Neural cell (in vitro differentiated cells): Measurements from ENCODE around the gene PRCC. TPM values are rescaled to one million over a fixed set of nuclear protein-coding genes. Genes with fewer than 3 reads are reported as not detected.

ENCODE experiments used
- H2AFZ ChIP-seq: fragments of 200-600, 300-800 bp; sonication (generic), shearing (Covaris generic); 2 replicates; pipeline ENCODE4 v1.6.0; 2014; ENCODE audit warnings: low read depth, mild to moderate bottlenecking, antibody characterized with exemption, low read length, moderate library complexity
- H3F3A ChIP-seq: fragments of 200-600 bp; shearing (Covaris generic); 2 replicates; pipeline ENCODE4 v1.6.1; 2016; ENCODE audit warnings: mild to moderate bottlenecking, moderate library complexity, mixed read lengths, antibody characterized with exemption, low read length; ENCODE audit not compliant: insufficient read depth, poor library complexity, severe bottlenecking
- H3K27ac ChIP-seq: fragments of 200-600, 300-800 bp; sonication (generic), shearing (Covaris generic); 2 replicates; pipeline ENCODE4 v1.5.1; 2014; ENCODE audit warnings: mild to moderate bottlenecking, low read length, moderate library complexity
- H3K27me3 ChIP-seq: fragments of 300-800, 200-600 bp; sonication (generic), shearing (Covaris generic); 2 replicates; pipeline ENCODE4 v1.6.0; 2014; ENCODE audit warnings: mild to moderate bottlenecking, low read depth, low read length, moderate library complexity; ENCODE audit not compliant: insufficient read depth
- H3K36me3 ChIP-seq: fragments of 300-800, 200-600 bp; sonication (generic), shearing (Covaris generic); 2 replicates; pipeline ENCODE4 v1.5.1; 2014; ENCODE audit warnings: mild to moderate bottlenecking, antibody characterized with exemption, low read length, moderate library complexity; ENCODE audit not compliant: insufficient read depth
- H3K4me2 ChIP-seq: fragments of 300-800, 200-600 bp; sonication (generic), shearing (Covaris generic); 2 replicates; pipeline ENCODE4 v1.6.0; 2014; ENCODE audit warnings: mild to moderate bottlenecking, low read length
- H3K4me3 ChIP-seq: fragments of 300-800, 200-600 bp; sonication (generic), shearing (Covaris generic); 2 replicates; pipeline ENCODE4 v1.5.1; 2014; ENCODE audit warnings: mild to moderate bottlenecking, low read length, moderate library complexity
- H3K79me2 ChIP-seq: fragments of 200-600 bp; shearing (Covaris generic); replicated peaks from 2 replicates; pipeline ENCODE4 v1.6.0; 2014; ENCODE audit warnings: mild to moderate bottlenecking, low read length, moderate library complexity; ENCODE audit not compliant: insufficient read depth
- H3K9ac ChIP-seq: fragments of 300-800, 200-600 bp; sonication (generic), shearing (Covaris generic); 2 replicates; pipeline ENCODE4 v1.6.1; 2016; ENCODE audit warnings: mild to moderate bottlenecking, low read length, mixed read lengths
- H3K9me2 ChIP-seq: fragments of 200-600 bp; shearing (Covaris generic); 2 replicates; pipeline ENCODE4 v1.6.1; 2016; ENCODE audit warnings: mild to moderate bottlenecking, low read length, mixed read lengths; ENCODE audit not compliant: insufficient read depth
- H3K9me3 ChIP-seq: fragments of 200-600, 300-800 bp; sonication (generic), shearing (Covaris generic); 2 replicates; pipeline ENCODE4 v1.6.1; 2016; ENCODE audit warnings: mild to moderate bottlenecking, mixed run types, low read length, moderate library complexity, mixed read lengths
- H4K20me1 ChIP-seq: fragments of 200-600 bp; shearing (Covaris generic); 2 replicates; pipeline ENCODE4 v1.6.1; 2016; ENCODE audit warnings: mild to moderate bottlenecking, mixed run types; ENCODE audit not compliant: insufficient read depth
- EP300 ChIP-seq: fragments of 450-650 bp; conservative IDR thresholded peaks from 2 replicates; pipeline ENCODE4 v1.6.1; 2014; ENCODE audit warnings: antibody characterized with exemption, mild to moderate bottlenecking, moderate library complexity; ENCODE audit not compliant: poor library complexity, severe bottlenecking
- EZH2 ChIP-seq: fragments of 200-600, 300-800 bp; shearing (Covaris generic), sonication (generic); IDR thresholded peaks from 2 replicates; pipeline ENCODE4 v1.6.1; 2014; ENCODE audit warnings: antibody characterized with exemption, low read length, borderline replicate concordance, mild to moderate bottlenecking; ENCODE audit not compliant: insufficient read depth, poor library complexity, severe bottlenecking
- MXI1 ChIP-seq: fragments of 450-650 bp; conservative IDR thresholded peaks from 2 replicates; pipeline ENCODE4 v1.6.1; 2014; ENCODE audit warnings: antibody characterized with exemption, mild to moderate bottlenecking; ENCODE audit not compliant: poor library complexity, severe bottlenecking
- POLR2AphosphoS5 ChIP-seq: IDR thresholded peaks from 2 replicates; pipeline ENCODE4 v1.6.1; 2012
- RAD21 ChIP-seq: fragments of 450-650 bp; conservative IDR thresholded peaks from 2 replicates; pipeline ENCODE4 v1.6.1; 2014; ENCODE audit warnings: antibody characterized with exemption, mild to moderate bottlenecking, moderate library complexity
- SMC3 ChIP-seq: fragments of 450-650 bp; conservative IDR thresholded peaks from 2 replicates; pipeline ENCODE4 v1.6.1; 2014; ENCODE audit warnings: antibody characterized with exemption, mild to moderate bottlenecking, moderate library complexity; ENCODE audit not compliant: poor library complexity
- TAF1 ChIP-seq: IDR thresholded peaks from 2 replicates; pipeline ENCODE4 v1.6.1; 2012; ENCODE audit warnings: low read depth
- polyA plus RNA-seq: library from polyadenylated mRNA; depleted of rRNA; stranded (reverse); fragments of >200 nt; gene quantifications from 2 replicates; pipeline ENCODE4 v1.2.3, GENCODE V29; 2014
- TF ChIP-seq, protein P1 (sequence below): IDR thresholded peaks from 2 replicates; pipeline ENCODE4 v1.6.1; 2012; ENCODE audit warnings: borderline replicate concordance
- TF ChIP-seq, protein P2 (sequence below): fragments of 450-650 bp; IDR thresholded peaks from 2 replicates; pipeline ENCODE4 v1.5.1; 2014; ENCODE audit warnings: antibody characterized with exemption, mild to moderate bottlenecking, moderate library complexity; ENCODE audit not compliant: poor library complexity, severe bottlenecking

The PRCC gene
- polyA plus RNA-seq, 1 donor from 2014 or later = 17.5 TPM

- H3K4me2 ChIP-seq = no peak overlapping the region
- no peaks in the 10 kb centered on the region for H3F3A ChIP-seq
- H3K27ac ChIP-seq = no peak overlapping the region
- peaks cover 29% of the 10 kb centered on the region for H3K27me3 ChIP-seq
- H3K9me2 ChIP-seq = no peaks in the 10 kb centered on the region
- no peaks in the 10 kb centered on the region for H4K20me1 ChIP-seq
- H3K36me3 ChIP-seq = no peaks in the 10 kb centered on the region
- no peaks in the 10 kb centered on the region for H3K79me2 ChIP-seq
- no peak overlapping the region for H2AFZ ChIP-seq
- TF ChIP-seq SMC3 (no peak), TAF1 (no peak), EP300 (no peak), MXI1 (no peak), RAD21 (no peak), POLR2AphosphoS5 (no peak), EZH2 (no peak)
- TF ChIP-seq, protein P1, sequence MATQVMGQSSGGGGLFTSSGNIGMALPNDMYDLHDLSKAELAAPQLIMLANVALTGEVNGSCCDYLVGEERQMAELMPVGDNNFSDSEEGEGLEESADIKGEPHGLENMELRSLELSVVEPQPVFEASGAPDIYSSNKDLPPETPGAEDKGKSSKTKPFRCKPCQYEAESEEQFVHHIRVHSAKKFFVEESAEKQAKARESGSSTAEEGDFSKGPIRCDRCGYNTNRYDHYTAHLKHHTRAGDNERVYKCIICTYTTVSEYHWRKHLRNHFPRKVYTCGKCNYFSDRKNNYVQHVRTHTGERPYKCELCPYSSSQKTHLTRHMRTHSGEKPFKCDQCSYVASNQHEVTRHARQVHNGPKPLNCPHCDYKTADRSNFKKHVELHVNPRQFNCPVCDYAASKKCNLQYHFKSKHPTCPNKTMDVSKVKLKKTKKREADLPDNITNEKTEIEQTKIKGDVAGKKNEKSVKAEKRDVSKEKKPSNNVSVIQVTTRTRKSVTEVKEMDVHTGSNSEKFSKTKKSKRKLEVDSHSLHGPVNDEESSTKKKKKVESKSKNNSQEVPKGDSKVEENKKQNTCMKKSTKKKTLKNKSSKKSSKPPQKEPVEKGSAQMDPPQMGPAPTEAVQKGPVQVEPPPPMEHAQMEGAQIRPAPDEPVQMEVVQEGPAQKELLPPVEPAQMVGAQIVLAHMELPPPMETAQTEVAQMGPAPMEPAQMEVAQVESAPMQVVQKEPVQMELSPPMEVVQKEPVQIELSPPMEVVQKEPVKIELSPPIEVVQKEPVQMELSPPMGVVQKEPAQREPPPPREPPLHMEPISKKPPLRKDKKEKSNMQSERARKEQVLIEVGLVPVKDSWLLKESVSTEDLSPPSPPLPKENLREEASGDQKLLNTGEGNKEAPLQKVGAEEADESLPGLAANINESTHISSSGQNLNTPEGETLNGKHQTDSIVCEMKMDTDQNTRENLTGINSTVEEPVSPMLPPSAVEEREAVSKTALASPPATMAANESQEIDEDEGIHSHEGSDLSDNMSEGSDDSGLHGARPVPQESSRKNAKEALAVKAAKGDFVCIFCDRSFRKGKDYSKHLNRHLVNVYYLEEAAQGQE = no peak
- TF ChIP-seq, protein P2, sequence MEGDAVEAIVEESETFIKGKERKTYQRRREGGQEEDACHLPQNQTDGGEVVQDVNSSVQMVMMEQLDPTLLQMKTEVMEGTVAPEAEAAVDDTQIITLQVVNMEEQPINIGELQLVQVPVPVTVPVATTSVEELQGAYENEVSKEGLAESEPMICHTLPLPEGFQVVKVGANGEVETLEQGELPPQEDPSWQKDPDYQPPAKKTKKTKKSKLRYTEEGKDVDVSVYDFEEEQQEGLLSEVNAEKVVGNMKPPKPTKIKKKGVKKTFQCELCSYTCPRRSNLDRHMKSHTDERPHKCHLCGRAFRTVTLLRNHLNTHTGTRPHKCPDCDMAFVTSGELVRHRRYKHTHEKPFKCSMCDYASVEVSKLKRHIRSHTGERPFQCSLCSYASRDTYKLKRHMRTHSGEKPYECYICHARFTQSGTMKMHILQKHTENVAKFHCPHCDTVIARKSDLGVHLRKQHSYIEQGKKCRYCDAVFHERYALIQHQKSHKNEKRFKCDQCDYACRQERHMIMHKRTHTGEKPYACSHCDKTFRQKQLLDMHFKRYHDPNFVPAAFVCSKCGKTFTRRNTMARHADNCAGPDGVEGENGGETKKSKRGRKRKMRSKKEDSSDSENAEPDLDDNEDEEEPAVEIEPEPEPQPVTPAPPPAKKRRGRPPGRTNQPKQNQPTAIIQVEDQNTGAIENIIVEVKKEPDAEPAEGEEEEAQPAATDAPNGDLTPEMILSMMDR = no peak
- no peak overlapping the region for H3K4me3 ChIP-seq
- H3K9me3 ChIP-seq = no peaks in the 10 kb centered on the region
- H3K9ac ChIP-seq = no peak overlapping the region
These were observed 73.6 kb downstream of the PRCC start for GRCh38 chr1:156840898-156841279.

GRCh38 chr1:156841295-156841855 lies 74.0 kb downstream of the PRCC start:
- TF ChIP-seq EZH2 (no peak), TAF1 (no peak), EP300 (no peak), SMC3 (no peak), RAD21 (no peak), POLR2AphosphoS5 (no peak), MXI1 (no peak)
- TF ChIP-seq, protein P1 = no peak
- TF ChIP-seq, protein P2 = no peak
- Histone ChIP-seq H3K79me2 (no peaks in the 10 kb centered on the region), H3K9me3 (no peaks in the 10 kb centered on the region), H3K4me2 (no peak overlapping the region), H3F3A (no peaks in the 10 kb centered on the region), H3K36me3 (no peaks in the 10 kb centered on the region), H3K9ac (no peak overlapping the region), H4K20me1 (no peaks in the 10 kb centered on the region), H3K27me3 (peaks cover 34% of the 10 kb centered on the region), H3K4me3 (no peak overlapping the region), H3K27ac (no peak overlapping the region), H3K9me2 (no peaks in the 10 kb centered on the region), H2AFZ (no peak overlapping the region)
